H9 (cell line): Measurements from ENCODE around the gene GRIFIN. TPM values are rescaled to one million over a fixed set of nuclear protein-coding genes. Genes with fewer than 3 reads are reported as not detected.

ENCODE experiments used
- DNase-seq: peaks from one replicate; pipeline ENCODE4 v3.0.0-alpha.2; 2017
- H2AFZ ChIP-seq: one replicate; pipeline ENCODE4 v1.6.1; 2013; ENCODE audit warnings: mild to moderate bottlenecking, low read length, control low read depth, moderate library complexity
- H2AK5ac ChIP-seq: 2 replicates; pipeline ENCODE4 v1.6.1; 2013; ENCODE audit warnings: low read length, control low read depth, mixed read lengths; ENCODE audit not compliant: insufficient read length
- H2BK120ac ChIP-seq: one replicate; pipeline ENCODE4 v1.6.1; 2013; ENCODE audit warnings: low read depth, mild to moderate bottlenecking, low read length, control low read depth, inconsistent platforms; ENCODE audit not compliant: poor library complexity, severe bottlenecking
- H2BK12ac ChIP-seq: 2 replicates; pipeline ENCODE4 v1.6.1; 2013; ENCODE audit warnings: low read length, control low read depth, mixed read lengths, low read depth; ENCODE audit not compliant: insufficient read length
- H2BK15ac ChIP-seq: 2 replicates; pipeline ENCODE4 v1.6.1; 2013; ENCODE audit warnings: low read depth, low read length, control low read depth
- H2BK20ac ChIP-seq: one replicate; pipeline ENCODE4 v1.6.1; 2013; ENCODE audit warnings: low read depth, mild to moderate bottlenecking, low read length, control low read depth, inconsistent platforms; ENCODE audit not compliant: poor library complexity, severe bottlenecking
- H2BK5ac ChIP-seq: 2 replicates; pipeline ENCODE4 v1.6.1; 2013; ENCODE audit warnings: low read length, control low read depth, mixed read lengths; ENCODE audit not compliant: insufficient read length
- H3K14ac ChIP-seq: 2 replicates; pipeline ENCODE4 v1.6.1; 2013; ENCODE audit warnings: low read length, control low read depth; ENCODE audit not compliant: insufficient read depth
- H3K18ac ChIP-seq: 2 replicates; pipeline ENCODE4 v1.6.1; 2013; ENCODE audit warnings: low read depth, mild to moderate bottlenecking, mixed read lengths, low read length, control low read depth; ENCODE audit not compliant: insufficient read length
- H3K23ac ChIP-seq: 2 replicates; pipeline ENCODE4 v1.6.1; 2013; ENCODE audit warnings: low read length, control low read depth, mixed read lengths, low read depth; ENCODE audit not compliant: insufficient read length
- H3K23me2 ChIP-seq: 2 replicates; pipeline ENCODE4 v1.6.1; 2013; ENCODE audit warnings: low read depth, mild to moderate bottlenecking, mixed read lengths, low read length, control low read depth; ENCODE audit not compliant: insufficient read length, poor library complexity, severe bottlenecking
- H3K27ac ChIP-seq: 2 replicates; pipeline ENCODE4 v1.5.1; 2013; ENCODE audit warnings: low read length, control low read depth, mixed read lengths, low read depth; ENCODE audit not compliant: insufficient read length
- H3K27me3 ChIP-seq: 2 replicates; pipeline ENCODE4 v1.6.1; 2013; ENCODE audit warnings: low read length, control low read depth, inconsistent platforms; ENCODE audit not compliant: insufficient read depth
- H3K4ac ChIP-seq: 2 replicates; pipeline ENCODE4 v1.6.1; 2013; ENCODE audit warnings: low read depth, mild to moderate bottlenecking, control low read depth, inconsistent platforms, low read length, moderate library complexity
- H3K4me1 ChIP-seq: 2 replicates; pipeline ENCODE4 v1.6.1; 2013; ENCODE audit warnings: low read length, control low read depth, inconsistent platforms; ENCODE audit not compliant: insufficient read depth
- H3K4me2 ChIP-seq: 2 replicates; pipeline ENCODE4 v1.6.1; 2013; ENCODE audit warnings: low read length, control low read depth, mixed read lengths; ENCODE audit not compliant: insufficient read length, insufficient read depth
- H3K56ac ChIP-seq: 2 replicates; pipeline ENCODE4 v1.6.1; 2013; ENCODE audit warnings: low read depth, mild to moderate bottlenecking, mixed read lengths, low read length, control low read depth; ENCODE audit not compliant: insufficient read length
- H3K79me1 ChIP-seq: 2 replicates; pipeline ENCODE4 v1.6.1; 2013; ENCODE audit warnings: low read depth, mild to moderate bottlenecking, moderate library complexity, low read length, control low read depth, inconsistent platforms; ENCODE audit not compliant: insufficient read depth, poor library complexity, severe bottlenecking
- H3K79me2 ChIP-seq: 2 replicates; pipeline ENCODE4 v1.6.1; 2013; ENCODE audit warnings: low read length, control low read depth, inconsistent platforms; ENCODE audit not compliant: insufficient read depth
- H3K9ac ChIP-seq: 2 replicates; pipeline ENCODE4 v1.6.1; 2013; ENCODE audit warnings: low read length, control low read depth, mixed read lengths; ENCODE audit not compliant: insufficient read length; ENCODE audit errors: extremely low read depth
- H3K9me3 ChIP-seq: one replicate; pipeline ENCODE4 v1.6.1; 2013; ENCODE audit warnings: low read depth, low read length, inconsistent platforms; ENCODE audit not compliant: control insufficient read depth
- H3T11ph ChIP-seq: one replicate; pipeline ENCODE4 v1.6.1; 2013; ENCODE audit warnings: mild to moderate bottlenecking, low read length, control low read depth, inconsistent platforms
- H4K20me1 ChIP-seq: one replicate; pipeline ENCODE4 v1.6.1; 2013; ENCODE audit not compliant: control insufficient read depth, insufficient read length, insufficient read depth
- H4K5ac ChIP-seq: 2 replicates; pipeline ENCODE4 v1.6.1; 2013; ENCODE audit warnings: low read depth, mild to moderate bottlenecking, mixed read lengths, low read length, control low read depth; ENCODE audit not compliant: insufficient read length
- H4K8ac ChIP-seq: replicated peaks from 2 replicates; pipeline ENCODE4 v1.6.1; 2013; ENCODE audit warnings: low read length, control low read depth, mixed read lengths, low read depth; ENCODE audit not compliant: insufficient read length
- H4K91ac ChIP-seq: 2 replicates; pipeline ENCODE4 v1.6.1; 2013; ENCODE audit warnings: low read depth, mild to moderate bottlenecking, moderate library complexity, mixed read lengths, low read length, control low read depth; ENCODE audit not compliant: insufficient read length
- H3K27ac Mint-ChIP-seq, 3 experiments: 2 replicates in 2 of 3; 3 replicates in 1 of 3; pipeline ENCODE4 v1.8.0; 2020 to 2021; ENCODE audit warnings: mixed read lengths in 3 of 3, mild to moderate bottlenecking in 1 of 3, moderate library complexity in 1 of 3
- H3K27me3 Mint-ChIP-seq: 2 replicates; pipeline ENCODE4 v1.8.0; 2021; ENCODE audit warnings: low read depth, mild to moderate bottlenecking, moderate library complexity, mixed read lengths
- H3K36me3 Mint-ChIP-seq, 3 experiments: 2 replicates in 2 of 3; 3 replicates in 1 of 3; pipeline ENCODE4 v1.8.0; 2020 to 2021; ENCODE audit warnings: low read depth in 3 of 3, mixed read lengths in 3 of 3; ENCODE audit not compliant: insufficient read depth in 1 of 3
- H3K4me1 Mint-ChIP-seq, 2 experiments: 2 replicates each; pipeline ENCODE4 v1.8.0; 2020; ENCODE audit warnings: mixed read lengths in 2 of 2
- H3K4me3 Mint-ChIP-seq, 2 experiments: 2 replicates in 1 of 2; 3 replicates in 1 of 2; pipeline ENCODE4 v1.8.0; 2020 to 2021; ENCODE audit warnings: mild to moderate bottlenecking in 2 of 2, mixed read lengths in 2 of 2, moderate library complexity in 1 of 2
- H3K9me3 Mint-ChIP-seq, 2 experiments: 2 replicates in 1 of 2; 3 replicates in 1 of 2; pipeline ENCODE4 v1.8.0; 2020; ENCODE audit warnings: mild to moderate bottlenecking in 2 of 2, mixed read lengths in 2 of 2, moderate library complexity in 1 of 2
- CTCF ChIP-seq: fragments of 200-600 bp; sonication (generic); conservative IDR thresholded peaks from 3 replicates; pipeline ENCODE4 v1.8.0; 2021; ENCODE audit warnings: antibody characterized with exemption, mild to moderate bottlenecking
- WGBS: extraction: QIAGEN DNeasy Blood & Tissue Kit; methylation state at CpG from one replicate; pipeline ENCODE4 v1.1.7; 2013; ENCODE audit warnings: missing lambda C conversion rate, low lambda C conversion rate, mixed read lengths; ENCODE audit not compliant: insufficient read length; ENCODE audit errors: extremely low coverage; 5-methylcytosine and 5-hydroxymethylcytosine counted together
- total RNA-seq: library from RNA; stranded (reverse); gene quantifications from 2 replicates; pipeline ENCODE4 v1.2.1, GENCODE V29; 2021

Gene GRIFIN
- total RNA-seq, 1 experiment from 2014 or later, result not detected

- Histone ChIP-seq H2BK12ac (no peak overlapping the region), H2AFZ (no peak overlapping the region), H3K4me2 (no peak overlapping the region), H3K79me2 (no peaks in the 10 kb centered on the region), H4K20me1 (no peaks in the 10 kb centered on the region), H2BK5ac (no peak overlapping the region), H3K56ac (no peak overlapping the region), H3K23me2 (no peaks in the 10 kb centered on the region), H3K4ac (no peak overlapping the region), H3K18ac (no peak overlapping the region), H4K8ac (no peak overlapping the region), H3T11ph (no peak overlapping the region), H2BK120ac (no peak overlapping the region), H3K14ac (no peak overlapping the region), H3K23ac (no peak overlapping the region), H2AK5ac (no peak overlapping the region), H3K9ac (no peak overlapping the region), H2BK15ac (no peak overlapping the region), H3K79me1 (no peaks in the 10 kb centered on the region), H3K27me3 (no peaks in the 10 kb centered on the region), H3K27ac (no peak overlapping the region), H4K91ac (no peak overlapping the region), H2BK20ac (no peak overlapping the region), H3K9me3 (no peaks in the 10 kb centered on the region), H3K4me1 (peaks cover 5% of the 10 kb centered on the region), H4K5ac (no peak overlapping the region)
- DNase-seq, result no peak
- Mint-ChIP-seq H3K27me3 (no peaks in the 10 kb centered on the region; the same call in 1 of the 2 replicates), H3K36me3 (peaks cover 0 to 7% (median 0%) of the 10 kb centered on the region in 3 experiments; a peak in 3 of 7 replicates), H3K9me3 (peaks cover 8 to 9% of the 10 kb centered on the region in 2 experiments; a peak in 4 of 5 replicates), H3K27ac (peak overlapping the region in 2 of 3 experiments; percentile 84 to 92; a peak in 4 of 7 replicates), H3K4me1 (peaks cover 17 to 26% of the 10 kb centered on the region in 2 experiments), H3K4me3 (no peak overlapping the region)
- no CpG with 5 or more reads among the region's 12 CpGs for WGBS
- TF ChIP-seq CTCF, result no peak
Observed at GRCh38 chr7:2465928-2466327, 10.3 kb downstream of the GRIFIN start.
